Subcutaneous abdominal adipose tissue (tissue), 5 donors: ENCODE data around the gene ADAMTS15.

ENCODE experiments used
- H3K27ac ChIP-seq: one replicate; pipeline ENCODE4 v1.7.0; 2013; ENCODE audit warnings: low read depth, mild to moderate bottlenecking, inconsistent platforms, low read length, moderate library complexity
- H3K27me3 ChIP-seq, 5 donors: one replicate each; pipeline ENCODE4 v1.7.0; 2013; ENCODE audit warnings: low read length in 5 of 5, inconsistent platforms in 1 of 5; ENCODE audit not compliant: control insufficient read depth in 5 of 5, insufficient read depth in 4 of 5
- H3K36me3 ChIP-seq, 5 donors: one replicate each; pipeline ENCODE4 v1.7.0; 2013; ENCODE audit warnings: low read length in 5 of 5; ENCODE audit not compliant: control insufficient read depth in 5 of 5, insufficient read depth in 5 of 5
- H3K4me1 ChIP-seq, 5 donors: one replicate each; pipeline ENCODE4 v1.7.0; 2013; ENCODE audit warnings: low read length in 5 of 5, mild to moderate bottlenecking in 3 of 5, moderate library complexity in 1 of 5; ENCODE audit not compliant: control insufficient read depth in 5 of 5, insufficient read depth in 5 of 5
- H3K4me3 ChIP-seq, 5 donors: one replicate each; pipeline ENCODE4 v1.7.0; 2013; ENCODE audit warnings: low read length in 5 of 5, low read depth in 1 of 5
- H3K9ac ChIP-seq, 5 donors: one replicate each; pipeline ENCODE4 v1.7.0; 2013; ENCODE audit warnings: low read length in 5 of 5, mild to moderate bottlenecking in 4 of 5, moderate library complexity in 3 of 5
- H3K9me3 ChIP-seq, 5 donors: one replicate each; pipeline ENCODE4 v1.7.0; 2013; ENCODE audit warnings: low read length in 5 of 5; ENCODE audit not compliant: control insufficient read depth in 5 of 5
- donor health status: healthy.
- donor health status: healthy.
- donor health status: healthy.
- donor health status: healthy.
- donor health status: healthy.

ADAMTS15 gene

GRCh38 chr11:130516554-130517505 lies 68.4 kb downstream of the ADAMTS15 start:
- no peaks in the 10 kb centered on the region for H3K9me3 ChIP-seq
- peaks cover 0 to 3% (median 0%) of the 10 kb centered on the region in 5 donors for H3K27me3 ChIP-seq
- no peak overlapping the region for H3K4me3 ChIP-seq
- H3K4me1 ChIP-seq, result peaks cover 7 to 29% (median 18%) of the 10 kb centered on the region in 5 donors
- H3K36me3 ChIP-seq, result no peaks in the 10 kb centered on the region
- no peak overlapping the region for H3K9ac ChIP-seq
- no peak overlapping the region for H3K27ac ChIP-seq

GRCh38 chr11:130518164-130518680 lies 69.8 kb downstream of the ADAMTS15 start:
- H3K9me3 ChIP-seq, result no peaks in the 10 kb centered on the region
- no peak overlapping the region for H3K9ac ChIP-seq
- no peaks in the 10 kb centered on the region for H3K36me3 ChIP-seq
- peaks cover 13 to 38% (median 30%) of the 10 kb centered on the region in 5 donors for H3K4me1 ChIP-seq
- no peak overlapping the region for H3K27ac ChIP-seq
- H3K4me3 ChIP-seq, result no peak overlapping the region
- H3K27me3 ChIP-seq, result peaks cover 0 to 3% (median 0%) of the 10 kb centered on the region in 5 donors

- peaks cover 18 to 45% (median 40%) of the 10 kb centered on the region in 5 donors for H3K4me1 ChIP-seq
- peaks cover 0 to 3% (median 0%) of the 10 kb centered on the region in 5 donors for H3K27me3 ChIP-seq
- no peaks in the 10 kb centered on the region for H3K36me3 ChIP-seq
- H3K9me3 ChIP-seq, result no peaks in the 10 kb centered on the region
- H3K4me3 ChIP-seq, result no peak overlapping the region
- peak overlapping the region; percentile 75 for H3K27ac ChIP-seq
- no peak overlapping the region for H3K9ac ChIP-seq
Observed at GRCh38 chr11:130519128-130519932, 70.9 kb downstream of the ADAMTS15 start.

- H3K9me3 ChIP-seq, result no peaks in the 10 kb centered on the region
- peaks cover 18 to 40% (median 36%) of the 10 kb centered on the region in 5 donors for H3K4me1 ChIP-seq
- peak overlapping the region in 1 of 5 donors; percentile 3 for H3K4me3 ChIP-seq
- H3K9ac ChIP-seq, result peak overlapping the region in 4 of 5 donors; percentile 46 to 76 (median 55)
- H3K27ac ChIP-seq, result peak overlapping the region; percentile 75
- no peaks in the 10 kb centered on the region for H3K36me3 ChIP-seq
- peaks cover 0 to 3% (median 0%) of the 10 kb centered on the region in 5 donors for H3K27me3 ChIP-seq
Observed at GRCh38 chr11:130520271-130520671, 71.8 kb downstream of the ADAMTS15 start.

- Histone ChIP-seq H3K4me3 (no peak overlapping the region), H3K27ac (peak overlapping the region; percentile 92), H3K9ac (peak overlapping the region in 4 of 5 donors; percentile 28 to 69 (median 48)), H3K9me3 (no peaks in the 10 kb centered on the region), H3K4me1 (peaks cover 18 to 43% (median 36%) of the 10 kb centered on the region in 5 donors), H3K27me3 (peaks cover 0 to 3% (median 0%) of the 10 kb centered on the region in 5 donors), H3K36me3 (no peaks in the 10 kb centered on the region)
Observed at GRCh38 chr11:130522284-130522961, 74.0 kb downstream of the ADAMTS15 start.

GRCh38 chr11:130523166-130523565 lies 74.7 kb downstream of the ADAMTS15 start:
- Histone ChIP-seq H3K9ac (peak overlapping the region in 3 of 5 donors; percentile 28 to 53 (median 42)), H3K4me1 (peaks cover 18 to 50% (median 38%) of the 10 kb centered on the region in 5 donors)

GRCh38 chr11:130523609-130524008 lies 75.2 kb downstream of the ADAMTS15 start:
- Histone ChIP-seq H3K27me3 (peaks cover 0 to 3% (median 0%) of the 10 kb centered on the region in 5 donors), H3K4me3 (no peak overlapping the region), H3K4me1 (peaks cover 18 to 53% (median 41%) of the 10 kb centered on the region in 5 donors), H3K9me3 (no peaks in the 10 kb centered on the region), H3K36me3 (no peaks in the 10 kb centered on the region), H3K27ac (peak overlapping the region; percentile 92), H3K9ac (peak overlapping the region in 1 of 5 donors; percentile 28)

More at GRCh38 chr11:130523166-130523565, 74.7 kb downstream of the ADAMTS15 start:
- no peaks in the 10 kb centered on the region for H3K36me3 ChIP-seq
- peaks cover 0 to 3% (median 0%) of the 10 kb centered on the region in 5 donors for H3K27me3 ChIP-seq
- peak overlapping the region; percentile 92 for H3K27ac ChIP-seq
- no peaks in the 10 kb centered on the region for H3K9me3 ChIP-seq
- no peak overlapping the region for H3K4me3 ChIP-seq

- Histone ChIP-seq H3K36me3 (no peaks in the 10 kb centered on the region), H3K9me3 (no peaks in the 10 kb centered on the region), H3K4me3 (no peak overlapping the region), H3K4me1 (peaks cover 18 to 54% (median 43%) of the 10 kb centered on the region in 5 donors), H3K9ac (no peak overlapping the region), H3K27ac (peak overlapping the region; percentile 1), H3K27me3 (peaks cover 0 to 3% (median 0%) of the 10 kb centered on the region in 5 donors)
Observed at GRCh38 chr11:130524132-130524790, 75.8 kb downstream of the ADAMTS15 start.

GRCh38 chr11:130525307-130525706 lies 76.9 kb downstream of the ADAMTS15 start:
- Histone ChIP-seq H3K9me3 (no peaks in the 10 kb centered on the region), H3K4me3 (no peak overlapping the region), H3K27ac (no peak overlapping the region), H3K27me3 (peaks cover 0 to under 1% (median 0%) of the 10 kb centered on the region in 5 donors), H3K36me3 (no peaks in the 10 kb centered on the region), H3K9ac (no peak overlapping the region), H3K4me1 (peaks cover 13 to 43% (median 38%) of the 10 kb centered on the region in 5 donors)
